Measurements from ENCODE around the gene OPCML. TPM values are rescaled to one million over a fixed set of nuclear protein-coding genes. Genes with fewer than 3 reads are reported as not detected.

OPCML gene
- polyA plus RNA-seq, 1 donor (not counting 4 experiments of a cell fraction or from before 2014, with no cell fraction given): 0.04 TPM

GRCh38 chr11:132913295-132913694, 619.0 kb downstream of the OPCML start:
- Histone ChIP-seq H3K9ac (ENCODE audit: control insufficient read depth, extremely low read depth, insufficient read depth, low read length) (no peak overlapping the region), H3K27me3 (ENCODE audit: control insufficient read depth, extremely low read depth, insufficient read depth, low read length) (no peaks in the 10 kb centered on the region), H3K4me2 (ENCODE audit: control insufficient read depth, extremely low read depth, insufficient read depth, low read depth, low read length) (no peak overlapping the region), H3K9me1 (ENCODE audit: control insufficient read depth, extremely low read depth, insufficient read depth, low read length) (no peaks in the 10 kb centered on the region), H4K20me1 (ENCODE audit: control insufficient read depth, extremely low read depth, insufficient read depth, low read length) (no peaks in the 10 kb centered on the region), H3K36me3 (ENCODE audit: control insufficient read depth in 2 of 2, extremely low read depth in 1 of 2, insufficient read depth in 2 of 2, low read length in 2 of 2) (no peaks in the 10 kb centered on the region), H3K9me3 (ENCODE audit: control insufficient read depth, low read depth, low read length) (no peaks in the 10 kb centered on the region), H2AFZ (ENCODE audit: control insufficient read depth, low read length) (no peak overlapping the region), H3K79me2 (ENCODE audit: control insufficient read depth, insufficient read depth, low read length) (no peaks in the 10 kb centered on the region), H3K4me3 (ENCODE audit: control insufficient read depth in 2 of 3, extremely low read depth in 1 of 3, insufficient read depth in 2 of 3, low read depth in 1 of 3, low read length in 3 of 3) (no peak overlapping the region), H3K27ac (ENCODE audit: control insufficient read depth, insufficient read depth, low read length) (no peak overlapping the region), H3K4me1 (ENCODE audit: control insufficient read depth, extremely low read depth, insufficient read depth, low read length) (no peaks in the 10 kb centered on the region)
- TF ChIP-seq, protein P1, sequence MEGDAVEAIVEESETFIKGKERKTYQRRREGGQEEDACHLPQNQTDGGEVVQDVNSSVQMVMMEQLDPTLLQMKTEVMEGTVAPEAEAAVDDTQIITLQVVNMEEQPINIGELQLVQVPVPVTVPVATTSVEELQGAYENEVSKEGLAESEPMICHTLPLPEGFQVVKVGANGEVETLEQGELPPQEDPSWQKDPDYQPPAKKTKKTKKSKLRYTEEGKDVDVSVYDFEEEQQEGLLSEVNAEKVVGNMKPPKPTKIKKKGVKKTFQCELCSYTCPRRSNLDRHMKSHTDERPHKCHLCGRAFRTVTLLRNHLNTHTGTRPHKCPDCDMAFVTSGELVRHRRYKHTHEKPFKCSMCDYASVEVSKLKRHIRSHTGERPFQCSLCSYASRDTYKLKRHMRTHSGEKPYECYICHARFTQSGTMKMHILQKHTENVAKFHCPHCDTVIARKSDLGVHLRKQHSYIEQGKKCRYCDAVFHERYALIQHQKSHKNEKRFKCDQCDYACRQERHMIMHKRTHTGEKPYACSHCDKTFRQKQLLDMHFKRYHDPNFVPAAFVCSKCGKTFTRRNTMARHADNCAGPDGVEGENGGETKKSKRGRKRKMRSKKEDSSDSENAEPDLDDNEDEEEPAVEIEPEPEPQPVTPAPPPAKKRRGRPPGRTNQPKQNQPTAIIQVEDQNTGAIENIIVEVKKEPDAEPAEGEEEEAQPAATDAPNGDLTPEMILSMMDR (optimal IDR thresholded peaks at IDR 0.05 in 1 of 3, IDR thresholded peaks at IDR 0.05 in 1 of 3, conservative IDR thresholded peaks at IDR 0.05 in 1 of 3; ENCODE audit: extremely low read depth in 1 of 3, insufficient read depth in 2 of 3, low read length in 3 of 3): no peak
- no peak for TF ChIP-seq EZH2 (IDR thresholded peaks at IDR 0.05; ENCODE audit: low read length)
- no peak for DNase-seq (ENCODE audit: low read depth, low spot score)
- dilution Hi-C loops (cut with MboI; ENCODE audit: extremely low pct_ligation_motif_present, low sequenced_read_pairs): no loop called here
- FAIRE-seq: no peak

GRCh38 chr11:132911186-132911585, 621.1 kb downstream of the OPCML start:
- no peaks in the 10 kb centered on the region for H3K36me3 ChIP-seq (ENCODE audit: control insufficient read depth in 2 of 2, extremely low read depth in 1 of 2, insufficient read depth in 2 of 2, low read length in 2 of 2)
- H4K20me1 ChIP-seq (ENCODE audit: control insufficient read depth, extremely low read depth, insufficient read depth, low read length): no peaks in the 10 kb centered on the region
- dilution Hi-C loops (cut with MboI; ENCODE audit: extremely low pct_ligation_motif_present, low sequenced_read_pairs): no loop called here
- TF ChIP-seq, protein P1 (optimal IDR thresholded peaks at IDR 0.05 in 1 of 3, IDR thresholded peaks at IDR 0.05 in 1 of 3, conservative IDR thresholded peaks at IDR 0.05 in 1 of 3; ENCODE audit: extremely low read depth in 1 of 3, insufficient read depth in 2 of 3, low read length in 3 of 3): no peak
- no peak for TF ChIP-seq EZH2 (IDR thresholded peaks at IDR 0.05; ENCODE audit: low read length)
- H3K27me3 ChIP-seq (ENCODE audit: control insufficient read depth, extremely low read depth, insufficient read depth, low read length): no peaks in the 10 kb centered on the region
- H3K9me1 ChIP-seq (ENCODE audit: control insufficient read depth, extremely low read depth, insufficient read depth, low read length): no peaks in the 10 kb centered on the region
- no peak overlapping the region for H3K4me3 ChIP-seq (ENCODE audit: control insufficient read depth in 2 of 3, extremely low read depth in 1 of 3, insufficient read depth in 2 of 3, low read depth in 1 of 3, low read length in 3 of 3)
- no peak overlapping the region for H3K27ac ChIP-seq (ENCODE audit: control insufficient read depth, insufficient read depth, low read length)
- H3K9ac ChIP-seq (ENCODE audit: control insufficient read depth, extremely low read depth, insufficient read depth, low read length): no peak overlapping the region
- no peaks in the 10 kb centered on the region for H3K4me1 ChIP-seq (ENCODE audit: control insufficient read depth, extremely low read depth, insufficient read depth, low read length)
- FAIRE-seq (no peak), DNase-seq (ENCODE audit: low read depth, low spot score) (no peak)
- H3K4me2 ChIP-seq (ENCODE audit: control insufficient read depth, extremely low read depth, insufficient read depth, low read depth, low read length): no peak overlapping the region
- H2AFZ ChIP-seq (ENCODE audit: control insufficient read depth, low read length): no peak overlapping the region
- no peaks in the 10 kb centered on the region for H3K79me2 ChIP-seq (ENCODE audit: control insufficient read depth, insufficient read depth, low read length)
- no peaks in the 10 kb centered on the region for H3K9me3 ChIP-seq (ENCODE audit: control insufficient read depth, low read depth, low read length)

All from keratinocyte (primary cell).